Hepatocyte (in vitro differentiated cells): ENCODE data around the gene SPG21.

Experiments
- EZH2 ChIP-seq: fragments of 200-600 bp; sonication (generic); IDR thresholded peaks from 2 replicates; pipeline ENCODE4 v1.6.1; 2016; ENCODE audit warnings: antibody characterized with exemption, mild to moderate bottlenecking, borderline replicate concordance
- EZH2phosphoT487 ChIP-seq: fragments of 200-600 bp; sonication (generic); IDR thresholded peaks from one replicate; pipeline ENCODE4 v1.6.1; 2018; ENCODE audit warnings: antibody characterized with exemption, mild to moderate bottlenecking, low read depth, moderate library complexity; ENCODE audit not compliant: unreplicated experiment, severe bottlenecking
- TF ChIP-seq, protein P1 (sequence below): fragments of 200-600 bp; sonication (generic); IDR thresholded peaks from 2 replicates; pipeline ENCODE4 v1.5.1; 2016; ENCODE audit warnings: antibody characterized with exemption, mild to moderate bottlenecking; ENCODE audit not compliant: poor library complexity

GRCh38 chr15:65020419-65020818, 30.7 kb upstream of the SPG21 start:
- TF ChIP-seq, protein P1, sequence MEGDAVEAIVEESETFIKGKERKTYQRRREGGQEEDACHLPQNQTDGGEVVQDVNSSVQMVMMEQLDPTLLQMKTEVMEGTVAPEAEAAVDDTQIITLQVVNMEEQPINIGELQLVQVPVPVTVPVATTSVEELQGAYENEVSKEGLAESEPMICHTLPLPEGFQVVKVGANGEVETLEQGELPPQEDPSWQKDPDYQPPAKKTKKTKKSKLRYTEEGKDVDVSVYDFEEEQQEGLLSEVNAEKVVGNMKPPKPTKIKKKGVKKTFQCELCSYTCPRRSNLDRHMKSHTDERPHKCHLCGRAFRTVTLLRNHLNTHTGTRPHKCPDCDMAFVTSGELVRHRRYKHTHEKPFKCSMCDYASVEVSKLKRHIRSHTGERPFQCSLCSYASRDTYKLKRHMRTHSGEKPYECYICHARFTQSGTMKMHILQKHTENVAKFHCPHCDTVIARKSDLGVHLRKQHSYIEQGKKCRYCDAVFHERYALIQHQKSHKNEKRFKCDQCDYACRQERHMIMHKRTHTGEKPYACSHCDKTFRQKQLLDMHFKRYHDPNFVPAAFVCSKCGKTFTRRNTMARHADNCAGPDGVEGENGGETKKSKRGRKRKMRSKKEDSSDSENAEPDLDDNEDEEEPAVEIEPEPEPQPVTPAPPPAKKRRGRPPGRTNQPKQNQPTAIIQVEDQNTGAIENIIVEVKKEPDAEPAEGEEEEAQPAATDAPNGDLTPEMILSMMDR = no peak
- no peak for TF ChIP-seq EZH2
- TF ChIP-seq EZH2phosphoT487 = no peak
